ENCODE results near the gene COL8A1. TPM values are rescaled to one million over a fixed set of nuclear protein-coding genes. Genes with fewer than 3 reads are reported as not detected.

COL8A1 gene
- polyA plus RNA-seq, 3 donors, result not detected

DNA sequence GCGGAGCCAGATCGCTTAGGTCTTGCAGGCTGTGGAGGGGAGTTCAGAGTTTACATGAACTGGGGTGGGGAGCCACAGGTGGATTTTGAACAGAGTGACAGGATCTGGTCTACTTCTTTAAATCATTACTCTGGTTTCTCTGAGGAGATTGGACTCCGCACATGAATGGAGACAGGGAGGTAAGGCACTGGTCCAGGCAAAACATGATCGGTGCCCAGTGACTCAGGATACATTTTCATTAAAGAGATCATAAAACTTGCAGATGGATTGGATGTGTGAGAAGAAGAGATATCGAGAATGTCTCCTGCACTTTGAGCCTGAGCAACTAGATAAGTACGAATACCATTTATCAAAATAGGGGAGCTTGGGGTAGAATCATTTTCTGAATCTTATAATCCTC lies 117.4 kb downstream of the COL8A1 start:
- H3K4me3 ChIP-seq (replicated peaks in 1 of 3; ENCODE audit: low read depth in 2 of 3, low read length in 3 of 3), result no peak overlapping the region
- H3K27ac Mint-ChIP-seq, result no peak overlapping the region
- no peaks in the 10 kb centered on the region for H3K9me3 ChIP-seq (replicated peaks in 1 of 2; ENCODE audit: control insufficient read depth in 1 of 2, insufficient read depth in 1 of 2, low read length in 2 of 2)
- H2AFZ ChIP-seq (ENCODE audit: insufficient read depth, low read depth, low read length, poor library complexity, severe bottlenecking), result no peak overlapping the region
- no peaks in the 10 kb centered on the region for H3K36me3 Mint-ChIP-seq
- 96% methylated on average over 4 of the region's 6 CpGs for WGBS (ENCODE audit: insufficient coverage)
- no peak overlapping the region for H3K27ac ChIP-seq (ENCODE audit: low read depth in 1 of 2, low read length in 2 of 2)
- no peaks in the 10 kb centered on the region for H3K4me1 ChIP-seq (ENCODE audit: control insufficient read depth in 1 of 2, insufficient read depth in 2 of 2, low read length in 2 of 2)
- TF ChIP-seq, protein P1, sequence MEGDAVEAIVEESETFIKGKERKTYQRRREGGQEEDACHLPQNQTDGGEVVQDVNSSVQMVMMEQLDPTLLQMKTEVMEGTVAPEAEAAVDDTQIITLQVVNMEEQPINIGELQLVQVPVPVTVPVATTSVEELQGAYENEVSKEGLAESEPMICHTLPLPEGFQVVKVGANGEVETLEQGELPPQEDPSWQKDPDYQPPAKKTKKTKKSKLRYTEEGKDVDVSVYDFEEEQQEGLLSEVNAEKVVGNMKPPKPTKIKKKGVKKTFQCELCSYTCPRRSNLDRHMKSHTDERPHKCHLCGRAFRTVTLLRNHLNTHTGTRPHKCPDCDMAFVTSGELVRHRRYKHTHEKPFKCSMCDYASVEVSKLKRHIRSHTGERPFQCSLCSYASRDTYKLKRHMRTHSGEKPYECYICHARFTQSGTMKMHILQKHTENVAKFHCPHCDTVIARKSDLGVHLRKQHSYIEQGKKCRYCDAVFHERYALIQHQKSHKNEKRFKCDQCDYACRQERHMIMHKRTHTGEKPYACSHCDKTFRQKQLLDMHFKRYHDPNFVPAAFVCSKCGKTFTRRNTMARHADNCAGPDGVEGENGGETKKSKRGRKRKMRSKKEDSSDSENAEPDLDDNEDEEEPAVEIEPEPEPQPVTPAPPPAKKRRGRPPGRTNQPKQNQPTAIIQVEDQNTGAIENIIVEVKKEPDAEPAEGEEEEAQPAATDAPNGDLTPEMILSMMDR (IDR thresholded peaks at IDR 0.05), result no peak
- no peaks in the 10 kb centered on the region for H3K36me3 ChIP-seq (replicated peaks in 1 of 2; ENCODE audit: control insufficient read depth in 1 of 2, insufficient read depth in 2 of 2, low read length in 2 of 2)
- peaks cover 2 to 3% of the 10 kb centered on the region in 2 donors for H3K27me3 ChIP-seq (ENCODE audit: control insufficient read depth in 2 of 2, insufficient read depth in 2 of 2, low read length in 2 of 2)
- peaks cover 3 to 9% (median 8%) of the 10 kb centered on the region in 3 donors for H3K27me3 Mint-ChIP-seq (ENCODE audit: low read depth in 3 of 3)
- H3K9me3 Mint-ChIP-seq, result no peaks in the 10 kb centered on the region
- H4K20me1 ChIP-seq (ENCODE audit: insufficient read depth, low read length), result no peaks in the 10 kb centered on the region
- H3K79me2 ChIP-seq (ENCODE audit: insufficient read depth, low read length), result no peaks in the 10 kb centered on the region
- intact Hi-C loops (cut with micrococcal nuclease), result no loop called here
- H3K4me2 ChIP-seq (replicated peaks; ENCODE audit: extremely low read depth, low read length, poor library complexity, severe bottlenecking), result no peak overlapping the region
- no peak overlapping the region for H3K9ac ChIP-seq (ENCODE audit: insufficient read depth, low read length, poor library complexity, severe bottlenecking)
- DNase-seq, result no peak
- no peaks in the 10 kb centered on the region for H3K4me1 Mint-ChIP-seq
- H3K4me3 Mint-ChIP-seq, result no peak overlapping the region

DNA sequence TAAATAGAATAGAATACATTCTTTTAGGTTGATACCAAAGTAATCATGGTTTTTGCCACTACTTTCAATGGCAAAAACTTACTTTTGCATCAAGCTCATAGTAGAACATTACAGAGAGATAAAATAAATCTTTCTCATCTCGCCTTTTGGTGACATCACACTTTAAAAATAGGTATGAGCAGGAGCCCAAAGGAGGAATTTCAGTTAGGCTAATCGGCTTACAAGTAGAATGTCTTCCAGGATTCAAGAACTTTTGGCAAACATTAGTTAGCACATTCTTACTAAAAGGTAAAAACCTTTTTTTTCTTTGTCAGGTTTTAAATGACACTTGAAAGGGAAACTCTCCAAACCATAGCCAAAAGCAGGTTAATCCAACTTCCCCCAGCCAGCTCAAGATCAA lies 119.6 kb downstream of the COL8A1 start:
- Mint-ChIP-seq H3K27me3 (ENCODE audit: low read depth in 3 of 3) (peaks cover 3 to 9% (median 8%) of the 10 kb centered on the region in 3 donors), H3K36me3 (no peaks in the 10 kb centered on the region), H3K27ac (no peak overlapping the region), H3K4me3 (no peak overlapping the region), H3K9me3 (no peaks in the 10 kb centered on the region), H3K4me1 (no peaks in the 10 kb centered on the region)
- TF ChIP-seq, protein P1 (IDR thresholded peaks at IDR 0.05), result no peak
- H3K36me3 ChIP-seq (replicated peaks in 1 of 2; ENCODE audit: control insufficient read depth in 1 of 2, insufficient read depth in 2 of 2, low read length in 2 of 2), result no peaks in the 10 kb centered on the region
- no peaks in the 10 kb centered on the region for H3K79me2 ChIP-seq (ENCODE audit: insufficient read depth, low read length)
- no peak overlapping the region for H3K4me2 ChIP-seq (replicated peaks; ENCODE audit: extremely low read depth, low read length, poor library complexity, severe bottlenecking)
- intact Hi-C loops (cut with micrococcal nuclease), result no loop called here
- no peak overlapping the region for H3K4me3 ChIP-seq (replicated peaks in 1 of 3; ENCODE audit: low read depth in 2 of 3, low read length in 3 of 3)
- no CpG with 5 or more reads among the region's 2 CpGs for WGBS (ENCODE audit: insufficient coverage)
- no peaks in the 10 kb centered on the region for H4K20me1 ChIP-seq (ENCODE audit: insufficient read depth, low read length)
- H3K27me3 ChIP-seq (ENCODE audit: control insufficient read depth in 2 of 2, insufficient read depth in 2 of 2, low read length in 2 of 2), result peaks cover 2 to 3% of the 10 kb centered on the region in 2 donors
- H3K27ac ChIP-seq (ENCODE audit: low read depth in 1 of 2, low read length in 2 of 2), result no peak overlapping the region
- H3K9me3 ChIP-seq (replicated peaks in 1 of 2; ENCODE audit: control insufficient read depth in 1 of 2, insufficient read depth in 1 of 2, low read length in 2 of 2), result no peaks in the 10 kb centered on the region
- H3K4me1 ChIP-seq (ENCODE audit: control insufficient read depth in 1 of 2, insufficient read depth in 2 of 2, low read length in 2 of 2), result no peaks in the 10 kb centered on the region
- no peak overlapping the region for H3K9ac ChIP-seq (ENCODE audit: insufficient read depth, low read length, poor library complexity, severe bottlenecking)
- DNase-seq, result no peak
- no peak overlapping the region for H2AFZ ChIP-seq (ENCODE audit: insufficient read depth, low read depth, low read length, poor library complexity, severe bottlenecking)
